LNCaP clone FGC (cell line): Measurements from ENCODE around the gene TMPRSS15.

ENCODE experiments used
- DNase-seq: peaks from one replicate; pipeline ENCODE4 v3.0.0-alpha.2; 2011; ENCODE audit warnings: low read depth
- H3K4me3 ChIP-seq: 2 replicates; pipeline ENCODE4 v1.5.1; 2011; ENCODE audit warnings: mild to moderate bottlenecking, low read depth, low read length, control low read depth
- CTCF ChIP-seq: IDR thresholded peaks from 2 replicates; pipeline ENCODE4 v1.5.1; 2012; ENCODE audit warnings: mild to moderate bottlenecking; ENCODE audit not compliant: control insufficient read depth, insufficient read depth; ENCODE audit errors: extremely low read depth

Gene TMPRSS15

GRCh38 chr21:18268906-18269305 is 134.7 kb downstream of the TMPRSS15 start:
- no peak for DNase-seq
- H3K4me3 ChIP-seq = no peak overlapping the region
- no peak for TF ChIP-seq CTCF

DNA sequence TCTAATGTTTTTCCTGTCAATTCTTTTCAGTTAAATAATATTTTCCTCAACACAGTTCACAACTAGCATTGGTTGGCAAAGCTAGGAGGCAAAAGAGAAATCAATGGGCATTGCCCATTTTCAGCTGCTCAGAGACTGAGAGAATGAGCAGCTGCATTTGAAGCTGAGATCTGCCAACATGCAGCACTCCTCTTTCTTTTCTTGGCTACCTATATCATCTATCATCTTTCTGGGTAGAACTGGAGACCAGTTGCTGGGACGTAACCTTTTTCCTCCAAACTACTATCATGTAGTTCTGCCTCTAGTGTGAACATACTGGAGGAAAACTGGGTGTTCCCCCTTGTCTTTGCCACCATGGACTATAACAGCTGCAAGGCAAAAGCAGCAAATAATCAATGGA is 136.1 kb downstream of the TMPRSS15 start:
- H3K4me3 ChIP-seq = no peak overlapping the region
- no peak for DNase-seq
- TF ChIP-seq CTCF = no peak

GRCh38 chr21:18265944-18266343 is 137.6 kb downstream of the TMPRSS15 start:
- no peak for DNase-seq
- no peak overlapping the region for H3K4me3 ChIP-seq
- TF ChIP-seq CTCF = peak; percentile 25; the same call in 1 of the 2 replicates

GRCh38 chr21:18253799-18254198 is 149.8 kb downstream of the TMPRSS15 start:
- no peak for DNase-seq
- TF ChIP-seq CTCF = no peak
- no peak overlapping the region for H3K4me3 ChIP-seq

DNA sequence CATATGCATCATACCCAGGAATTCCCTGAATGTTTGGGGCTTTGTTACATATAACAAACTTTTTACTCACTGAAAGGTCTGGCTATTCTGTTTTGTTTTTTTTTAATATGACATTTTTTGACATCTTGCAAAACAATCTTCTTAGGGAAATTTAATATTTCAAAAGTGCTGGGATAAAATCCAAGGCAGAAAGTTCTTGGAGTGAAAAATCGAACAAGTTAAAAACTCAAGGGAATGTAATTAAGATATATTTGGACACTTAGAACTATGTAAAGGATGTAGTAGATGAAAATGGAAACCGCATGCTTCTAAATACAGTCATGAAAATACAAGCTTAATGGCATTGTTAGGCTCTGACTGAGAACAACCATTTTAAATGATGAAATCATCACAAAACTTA is 150.4 kb downstream of the TMPRSS15 start:
- no peak for TF ChIP-seq CTCF
- DNase-seq = no peak
- no peak overlapping the region for H3K4me3 ChIP-seq

- no peak overlapping the region for H3K4me3 ChIP-seq
- DNase-seq = no peak
- no peak for TF ChIP-seq CTCF
These were observed 150.9 kb downstream of the TMPRSS15 start for GRCh38 chr21:18252680-18253079.

- no peak for TF ChIP-seq CTCF
- no peak for DNase-seq
- H3K4me3 ChIP-seq = no peak overlapping the region
These were observed 151.3 kb downstream of the TMPRSS15 start for GRCh38 chr21:18252256-18252655.
